GM18909 (cell line): ENCODE measurements around the gene LAIR2.
"Not testable (repeated sequence)": the region's sequence is repeated elsewhere in the genome, so short reads cannot be mapped to it uniquely, and the experiment has no call there.

Experiments used
- ATAC-seq: cut with Tn5 transposase; IDR thresholded peaks from one replicate; pipeline ENCODE4 v1.9.1; 2021; ENCODE audit warnings: mild to moderate bottlenecking; ENCODE audit not compliant: unreplicated experiment, poor library complexity

Gene LAIR2

DNA sequence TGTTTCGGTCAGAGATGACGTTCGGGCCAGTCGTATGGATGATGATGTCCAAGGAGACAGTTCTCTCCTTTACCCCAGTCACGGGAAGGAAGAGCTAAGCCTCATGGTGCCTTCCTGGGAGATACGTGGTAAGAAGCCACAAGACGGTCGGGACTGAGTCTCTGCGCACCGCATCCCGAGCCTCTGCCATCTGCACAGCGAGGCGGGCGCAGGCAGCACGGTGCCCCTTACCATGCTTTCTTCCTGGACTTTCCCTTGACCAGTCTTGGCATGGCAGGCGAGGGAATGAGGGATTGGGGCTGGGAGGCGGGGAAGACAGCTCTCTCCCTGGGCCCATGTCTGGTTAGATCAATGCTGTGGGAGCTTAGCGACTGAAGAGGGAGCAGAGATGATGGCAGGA is 10.1 kb upstream of the LAIR2 start:
- no peak for ATAC-seq

DNA sequence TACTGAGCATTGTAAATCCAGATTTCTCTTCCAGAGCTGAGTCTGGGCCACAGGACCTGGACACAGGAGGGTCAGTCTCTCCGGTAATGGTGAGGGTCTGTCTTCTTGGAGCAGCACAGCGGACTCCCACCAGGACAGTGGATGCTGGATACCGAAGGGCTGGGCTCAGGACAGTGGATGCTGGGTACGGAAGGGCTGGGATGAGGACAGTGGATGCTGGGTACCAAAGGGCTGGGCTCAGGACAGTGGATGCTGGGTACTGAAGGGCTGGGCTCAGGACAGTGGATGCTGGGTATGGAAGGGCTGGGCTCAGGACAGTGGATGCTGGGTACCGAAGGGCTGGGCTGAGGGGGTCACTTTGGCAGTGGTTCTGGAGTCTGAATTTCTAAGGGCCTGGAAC is 9.6 kb upstream of the LAIR2 start:
- not testable (repeated sequence) for ATAC-seq

GRCh38 chr19:54493967-54494585 is 8.6 kb upstream of the LAIR2 start:
- ATAC-seq: no peak

DNA sequence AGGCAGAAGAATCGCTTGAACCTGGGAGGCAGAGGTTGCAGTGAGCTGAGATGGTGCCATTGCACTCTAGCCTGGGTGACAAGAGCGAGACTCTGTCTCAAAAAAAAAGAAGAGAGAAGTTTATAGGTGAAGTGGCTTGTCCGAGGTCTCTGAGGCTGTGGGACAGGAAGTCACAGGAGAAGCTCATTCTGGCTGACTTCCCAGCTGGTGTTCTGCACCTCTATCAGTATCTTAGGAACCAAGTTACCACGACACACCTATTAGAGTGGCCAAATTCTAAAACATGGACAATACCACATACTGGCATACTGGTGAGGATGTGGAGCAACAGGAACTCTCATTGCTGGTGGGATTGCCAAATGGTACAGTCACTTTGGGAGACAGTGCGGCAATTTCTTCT is 7.3 kb upstream of the LAIR2 start:
- not testable (repeated sequence) for ATAC-seq

DNA sequence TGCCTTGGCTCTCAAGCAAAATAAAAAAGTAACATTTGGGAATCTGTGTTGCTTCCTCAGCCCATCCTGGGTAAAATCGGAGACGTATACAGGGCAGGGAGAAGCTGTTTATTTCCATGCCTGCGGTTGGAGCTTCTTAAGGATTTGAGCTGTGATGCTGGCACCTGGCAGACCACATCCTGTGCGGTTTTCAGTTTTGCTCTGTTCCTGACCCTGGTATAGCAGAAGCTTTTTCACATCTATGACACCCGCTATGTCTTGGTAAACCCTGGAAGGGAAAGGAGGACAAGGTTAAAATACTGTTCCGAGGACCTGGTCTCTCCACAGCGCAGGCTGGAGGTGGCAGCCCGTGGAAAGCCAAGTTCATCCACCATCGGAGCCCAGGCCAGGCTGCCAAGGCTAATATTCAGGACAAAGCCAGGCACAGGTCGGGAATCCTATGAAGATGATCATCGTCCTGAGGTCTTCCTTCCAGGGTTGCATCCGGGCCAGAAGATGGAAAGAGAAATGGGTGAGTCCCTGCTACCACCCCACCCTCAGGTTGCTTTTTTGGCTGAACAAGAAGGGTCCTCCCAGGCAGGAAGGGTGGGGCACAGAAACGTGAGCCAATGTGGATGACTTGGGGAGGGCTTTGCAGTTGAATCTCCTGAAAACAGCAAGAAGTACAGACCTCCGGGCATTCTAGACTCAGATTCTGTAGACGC is 4.7 kb upstream of the LAIR2 start:
- ATAC-seq: not testable (repeated sequence)

DNA sequence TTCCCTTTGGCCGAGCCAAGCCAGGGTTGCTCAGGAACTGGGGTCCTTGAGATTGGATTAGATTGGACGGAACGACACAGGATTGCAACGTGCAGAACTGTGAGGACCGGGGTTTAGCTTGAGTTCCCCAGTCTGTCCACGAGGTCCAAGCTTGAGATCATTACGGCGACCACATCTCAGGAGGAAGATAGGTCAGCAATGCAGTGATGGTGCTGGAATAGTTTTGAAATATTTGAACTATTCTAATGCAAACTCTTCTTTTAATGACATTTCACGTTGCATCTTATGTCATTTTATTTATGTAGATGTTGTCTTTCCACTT is 4.2 kb upstream of the LAIR2 start:
- ATAC-seq: not testable (repeated sequence)

- ATAC-seq: not testable (repeated sequence)
Observed at GRCh38 chr19:54505542-54505941, 2.9 kb downstream of the LAIR2 start.

DNA sequence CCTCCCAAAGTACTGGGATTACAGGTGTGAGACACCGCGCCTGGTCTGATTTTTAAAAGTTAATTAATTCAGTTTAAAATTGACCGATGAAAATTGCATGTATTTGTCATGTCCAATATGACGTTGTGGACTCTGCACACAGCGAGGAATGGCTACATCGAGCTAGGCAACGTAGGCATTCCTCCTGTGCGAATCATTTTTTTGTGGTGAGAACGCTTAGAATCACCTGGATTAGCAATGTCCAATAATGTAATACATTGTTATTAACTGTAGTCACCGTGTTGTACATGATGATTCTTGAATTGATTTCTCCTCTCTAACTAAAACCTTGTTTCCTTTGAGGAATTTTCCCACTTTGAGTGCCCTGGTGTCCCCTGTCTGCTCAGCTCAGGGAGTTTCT is 3.4 kb downstream of the LAIR2 start:
- ATAC-seq: no peak

DNA sequence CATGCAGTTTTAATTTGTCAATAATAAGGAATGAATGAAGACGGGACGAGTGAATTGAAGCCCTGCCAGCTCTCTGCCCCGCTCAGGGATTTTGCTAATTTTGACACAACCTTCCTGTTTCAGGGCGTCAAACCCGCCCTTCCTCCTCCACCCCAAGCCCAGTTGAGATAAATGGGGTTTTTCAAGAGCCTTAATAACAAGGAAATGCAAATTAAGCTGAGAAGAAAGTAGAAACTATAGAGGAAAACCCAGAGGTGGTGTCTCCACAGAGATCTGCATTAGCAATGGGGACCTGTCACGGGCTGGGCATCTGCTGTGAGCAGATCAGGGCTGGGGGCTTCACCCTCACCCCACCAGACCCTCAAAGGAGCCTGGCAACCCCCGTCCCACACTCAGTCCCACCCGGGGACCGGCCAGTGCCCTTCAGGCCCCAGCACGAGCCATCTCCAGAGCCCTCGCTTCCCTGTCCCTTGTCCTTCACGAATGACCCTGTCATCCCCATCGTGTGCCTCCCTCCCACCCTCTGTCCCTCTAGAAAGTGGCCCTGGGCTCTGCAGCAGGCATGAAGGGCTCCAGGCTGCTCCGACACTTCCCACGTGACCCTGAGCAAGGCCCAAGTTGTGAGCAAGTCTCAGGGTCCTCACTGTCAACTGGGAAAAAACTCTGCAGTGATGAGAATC is 4.5 kb downstream of the LAIR2 start:
- ATAC-seq: not testable (repeated sequence)

DNA sequence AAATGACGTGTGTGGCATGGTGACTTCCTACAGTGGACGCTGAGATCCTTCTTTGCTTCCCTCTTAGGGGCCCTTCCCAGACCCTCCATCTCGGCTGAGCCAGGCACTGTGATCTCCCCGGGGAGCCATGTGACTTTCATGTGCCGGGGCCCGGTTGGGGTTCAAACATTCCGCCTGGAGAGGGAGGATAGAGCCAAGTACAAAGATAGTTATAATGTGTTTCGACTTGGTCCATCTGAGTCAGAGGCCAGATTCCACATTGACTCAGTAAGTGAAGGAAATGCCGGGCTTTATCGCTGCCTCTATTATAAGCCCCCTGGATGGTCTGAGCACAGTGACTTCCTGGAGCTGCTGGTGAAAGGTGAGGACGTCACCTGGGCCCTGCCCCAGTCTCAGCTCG is 5.2 kb downstream of the LAIR2 start:
- no peak for ATAC-seq

GRCh38 chr19:54508487-54508886 is 5.9 kb downstream of the LAIR2 start:
- not testable (repeated sequence) for ATAC-seq

- not testable (repeated sequence) for ATAC-seq
Observed at GRCh38 chr19:54509200-54509940, 6.7 kb downstream of the LAIR2 start.

DNA sequence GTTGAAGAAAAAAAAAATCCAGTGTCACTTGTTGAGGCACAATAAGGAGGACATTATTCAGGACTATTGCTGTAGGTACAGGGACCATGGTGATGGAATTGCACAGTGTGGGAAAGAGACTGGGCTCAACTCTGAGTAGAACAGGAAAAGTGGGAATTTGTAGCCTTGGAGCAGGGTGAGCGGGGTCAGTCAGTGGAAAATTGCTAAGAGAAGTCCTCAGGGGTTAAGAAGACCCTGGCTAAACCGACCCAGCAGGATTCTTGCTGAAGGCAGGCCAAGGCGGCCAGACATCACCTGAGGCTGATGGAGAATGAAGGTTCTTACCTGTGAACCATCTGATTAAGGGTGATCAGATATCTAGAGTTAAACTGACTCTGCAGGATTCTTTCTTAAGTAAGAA is 12.5 kb downstream of the LAIR2 start:
- no peak for ATAC-seq

DNA sequence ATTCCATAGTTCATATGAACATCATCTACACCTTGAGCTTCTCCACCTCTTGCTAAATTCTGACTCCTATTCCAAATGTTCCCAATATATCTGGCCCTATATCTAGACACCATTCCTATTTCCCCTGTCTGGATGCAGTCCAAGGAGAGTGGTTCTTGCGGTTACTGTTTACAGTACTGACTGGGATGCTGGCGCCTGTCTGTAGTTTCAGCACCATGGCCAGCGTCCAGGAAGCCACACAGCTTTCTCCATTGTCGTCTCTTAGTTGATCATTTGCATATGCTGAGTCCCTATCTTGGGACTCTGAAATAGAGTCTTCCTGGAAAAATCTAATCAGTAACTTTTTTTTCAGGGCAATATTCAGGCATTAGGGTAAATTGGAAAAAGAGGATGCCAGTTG is 14.9 kb downstream of the LAIR2 start:
- ATAC-seq: no peak

DNA sequence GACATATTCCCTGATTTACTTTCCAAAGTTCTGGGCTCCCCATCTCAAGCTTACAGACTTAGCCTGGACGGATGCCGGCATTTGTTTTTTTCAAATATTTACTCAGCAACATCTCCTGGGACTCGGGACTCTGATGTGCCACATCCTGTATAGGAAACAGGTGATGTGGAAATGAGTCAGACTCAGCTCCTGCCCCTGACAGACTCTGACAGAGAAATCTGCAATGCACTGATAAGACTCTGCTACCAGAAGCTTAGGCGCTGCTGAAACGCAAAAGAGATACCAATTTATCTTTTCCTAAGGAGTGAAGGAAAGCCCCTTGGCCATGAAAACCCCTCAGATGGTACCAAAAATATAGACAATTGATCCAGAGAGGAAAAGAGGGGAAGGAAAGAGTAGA is 16.2 kb downstream of the LAIR2 start:
- peak; percentile 63 for ATAC-seq

- no peak for ATAC-seq
Observed at GRCh38 chr19:54521022-54521859, 18.6 kb downstream of the LAIR2 start.

GRCh38 chr19:54521860-54522513 is 19.4 kb downstream of the LAIR2 start:
- no peak for ATAC-seq

DNA sequence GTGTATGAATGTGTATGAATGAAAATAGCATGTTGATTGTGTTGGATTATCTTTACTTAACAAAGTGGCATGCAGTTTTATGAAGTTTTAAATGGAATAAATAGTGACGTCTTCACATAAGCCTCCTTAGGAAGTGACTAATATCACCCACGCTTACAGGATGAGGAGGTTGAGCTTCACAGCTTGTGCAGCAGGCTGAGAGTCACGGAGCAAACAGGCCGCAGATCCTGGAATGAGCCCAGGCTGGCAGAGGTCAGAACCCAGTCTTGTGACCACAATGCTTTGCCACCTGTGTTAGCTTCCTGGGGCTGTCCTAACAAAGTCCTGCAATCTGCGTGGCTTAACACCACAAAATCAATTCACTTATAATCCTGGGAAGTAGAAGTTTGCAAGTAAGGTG is 20.8 kb downstream of the LAIR2 start:
- no peak for ATAC-seq

- no peak for ATAC-seq
Observed at GRCh38 chr19:54525636-54526035, 23.0 kb downstream of the LAIR2 start.

DNA sequence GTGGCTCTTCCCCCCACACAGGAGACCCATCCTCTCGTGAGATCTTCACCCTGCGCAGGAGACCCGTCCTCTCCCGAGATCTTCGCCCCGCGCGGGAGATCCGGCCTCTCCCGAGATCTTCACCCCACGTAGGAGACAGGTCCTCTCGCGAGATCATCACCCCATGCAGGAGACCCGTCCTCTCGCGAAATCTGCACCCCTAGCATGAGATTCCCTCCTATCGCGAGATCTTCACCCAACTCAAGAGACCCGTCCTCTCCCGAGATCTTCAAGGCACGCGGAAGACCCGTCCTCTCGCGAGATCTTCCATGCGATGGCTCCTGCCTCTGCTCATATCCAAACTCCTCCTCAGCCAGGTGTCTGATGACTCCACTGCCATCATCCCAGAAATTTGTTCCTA is 24.3 kb downstream of the LAIR2 start:
- no peak for ATAC-seq
